ENCODE measurements around the gene KLF11. TPM values are rescaled to one million over a fixed set of nuclear protein-coding genes. Genes with fewer than 3 reads are reported as not detected.

The KLF11 gene
- total RNA-seq, 4 donors from 2014 or later: 20.1 to 57.2 (median 33.6) TPM

GRCh38 chr2:10022041-10022421 is 21.3 kb upstream of the KLF11 start:
- H3K27me3 ChIP-seq: no peaks in the 10 kb centered on the region
- TF ChIP-seq CTCF (IDR thresholded peaks at IDR 0.05): no peak
- no peak overlapping the region for H3K4me3 ChIP-seq
- peaks cover 0 to 6% (median 0%) of the 10 kb centered on the region in 3 donors for H3K9me3 ChIP-seq
- H3K36me3 ChIP-seq: no peaks in the 10 kb centered on the region
- ATAC-seq: no peak
- H3K4me1 ChIP-seq: peaks cover 0 to 10% (median 0%) of the 10 kb centered on the region in 3 donors
- no CpG with 5 or more reads among the region's 16 CpGs for WGBS, 2 donors (ENCODE audit: low coverage in 1 of 2)
- no peak overlapping the region for H3K27ac ChIP-seq

- Histone ChIP-seq H3K36me3 (no peaks in the 10 kb centered on the region), H3K4me3 (no peak overlapping the region), H3K27me3 (no peaks in the 10 kb centered on the region), H3K9me3 (peaks cover 0 to 4% (median 0%) of the 10 kb centered on the region in 3 donors), H3K4me1 (peaks cover 0 to 10% (median 0%) of the 10 kb centered on the region in 3 donors), H3K27ac (no peak overlapping the region)
- TF ChIP-seq CTCF (IDR thresholded peaks at IDR 0.05) (no peak), POLR2AphosphoS5 (IDR thresholded peaks at IDR 0.05) (no peak), EP300 (IDR thresholded peaks at IDR 0.05) (no peak), POLR2A (IDR thresholded peaks at IDR 0.05) (no peak)
- WGBS, 2 donors (ENCODE audit: low coverage in 1 of 2): 100% methylated on average over 4 of the region's 4 CpGs; no CpG with 5 or more reads in 1 of the 2 donors
- no peak for ATAC-seq
Observed at GRCh38 chr2:10022445-10022844, 20.9 kb upstream of the KLF11 start.

- Histone ChIP-seq H3K4me1 (peaks cover 0 to 12% (median 0%) of the 10 kb centered on the region in 3 donors), H3K27me3 (no peaks in the 10 kb centered on the region), H3K27ac (no peak overlapping the region), H3K9me3 (no peaks in the 10 kb centered on the region), H3K4me3 (no peak overlapping the region), H3K36me3 (no peaks in the 10 kb centered on the region)
- ATAC-seq: no peak
- TF ChIP-seq CTCF (IDR thresholded peaks at IDR 0.05): peak in 1 of 4 experiments; percentile 18
- TF ChIP-seq POLR2AphosphoS5 (IDR thresholded peaks at IDR 0.05): no peak
- TF ChIP-seq EP300 (IDR thresholded peaks at IDR 0.05): no peak
- no peak for TF ChIP-seq POLR2A (IDR thresholded peaks at IDR 0.05)
- WGBS, 2 donors (ENCODE audit: low coverage in 1 of 2): 67 to 100% methylated on average over 1 to 2 of the region's 10 CpGs
Observed at GRCh38 chr2:10022966-10023662, 20.2 kb upstream of the KLF11 start.

GRCh38 chr2:10026940-10027569 is 16.3 kb upstream of the KLF11 start:
- Histone ChIP-seq H3K4me1 (peaks cover 0 to 28% (median 23%) of the 10 kb centered on the region in 3 donors), H3K27ac (peak overlapping the region in 1 of 4 donors; percentile 71), H3K4me3 (no peak overlapping the region), H3K9me3 (no peaks in the 10 kb centered on the region), H3K36me3 (no peaks in the 10 kb centered on the region), H3K27me3 (no peaks in the 10 kb centered on the region)
- no peak for TF ChIP-seq POLR2AphosphoS5 (IDR thresholded peaks at IDR 0.05)
- TF ChIP-seq POLR2A (IDR thresholded peaks at IDR 0.05): no peak
- no peak for TF ChIP-seq CTCF (IDR thresholded peaks at IDR 0.05)
- no peak for TF ChIP-seq EP300 (IDR thresholded peaks at IDR 0.05)
- 89 to 94% methylated on average over 3 to 5 of the region's 8 CpGs for WGBS, 2 donors (ENCODE audit: low coverage in 1 of 2)
- ATAC-seq: no peak

Data from gastroesophageal sphincter (tissue), 4 donors.